Stimulated activated CD4-positive, alpha-beta T cell treated with anti-CD3 and anti-CD28 coated beads, Interleukin-1b, Interleukin-23, amount 100 ng/mL, for 24 hours (primary cell): Measurements from ENCODE around the gene RNF144A.

Experiments used
- DNase-seq, 4 experiments: peaks; one replicate each; pipeline ENCODE4 v3.0.0-alpha.2; 2020; ENCODE audit warnings: low read depth in 4 of 4, low spot score in 1 of 4

Gene RNF144A

GRCh38 chr2:6970551-6970950 is 53.3 kb downstream of the RNF144A start:
- no peak for DNase-seq

GRCh38 chr2:6970976-6971480 is 53.8 kb downstream of the RNF144A start:
- no peak for DNase-seq

GRCh38 chr2:6971502-6971901 is 54.3 kb downstream of the RNF144A start:
- no peak for DNase-seq

- DNase-seq = no peak
Measured at GRCh38 chr2:6972067-6972710, 55.0 kb downstream of the RNF144A start.

GRCh38 chr2:6973895-6974545 is 56.8 kb downstream of the RNF144A start:
- no peak for DNase-seq

- no peak for DNase-seq
Measured at GRCh38 chr2:6975988-6976387, 58.8 kb downstream of the RNF144A start.

- DNase-seq = no peak
Measured at GRCh38 chr2:6977113-6977741, 60.0 kb downstream of the RNF144A start.

GRCh38 chr2:6977786-6978185 is 60.6 kb downstream of the RNF144A start:
- DNase-seq = no peak

- no peak for DNase-seq
Measured at GRCh38 chr2:6978991-6979390, 61.8 kb downstream of the RNF144A start.

- DNase-seq = no peak
Measured at GRCh38 chr2:6982449-6982848, 65.2 kb downstream of the RNF144A start.

- no peak for DNase-seq
Measured at GRCh38 chr2:6982934-6983589, 65.8 kb downstream of the RNF144A start.

GRCh38 chr2:6986301-6986911 is 69.2 kb downstream of the RNF144A start:
- DNase-seq = no peak

GRCh38 chr2:6986912-6987361 is 69.7 kb downstream of the RNF144A start:
- no peak for DNase-seq

GRCh38 chr2:6990871-6991270 is 73.7 kb downstream of the RNF144A start:
- no peak for DNase-seq

GRCh38 chr2:6992794-6993228 is 75.6 kb downstream of the RNF144A start:
- DNase-seq = no peak

GRCh38 chr2:6993229-6993640 is 76.0 kb downstream of the RNF144A start:
- no peak for DNase-seq

- DNase-seq = no peak
Measured at GRCh38 chr2:6993936-6994335, 76.7 kb downstream of the RNF144A start.

GRCh38 chr2:6994536-6995128 is 77.4 kb downstream of the RNF144A start:
- no peak for DNase-seq

GRCh38 chr2:6995391-6996097 is 78.3 kb downstream of the RNF144A start:
- DNase-seq = no peak

GRCh38 chr2:6999211-6999877 is 82.1 kb downstream of the RNF144A start:
- DNase-seq = no peak
